Left lobe of liver (tissue), 2 donors: ENCODE results near the gene HDDC3. TPM values are rescaled to one million over a fixed set of nuclear protein-coding genes. Genes with fewer than 3 reads are reported as not detected.

Experiments used
- ATAC-seq: fragments of 200-7000 bp; cut with Tn5 transposase; one replicate; pipeline ENCODE4 v1.9.1; 2020; ENCODE audit warnings: mild to moderate bottlenecking, moderate library complexity
- DNase-seq: peaks from one replicate; pipeline ENCODE4 v3.0.0-alpha.2; 2020; ENCODE audit warnings: low spot score
- total RNA-seq: library from RNA; stranded (reverse); gene quantifications from one replicate; pipeline ENCODE4 v1.2.1, GENCODE V29; 2021
- donor health status: DM: no; HTN: no; CAD: no; lungs with moderate emphysema.
- donor health status: DM: no; HTN: yes; CAD: no.

HDDC3 gene
- total RNA-seq, 1 donor from 2014 or later, result 9.0 TPM

GRCh38 chr15:90895571-90896117 lies 36.7 kb downstream of the HDDC3 start:
- no peak for DNase-seq
- ATAC-seq, result peak; percentile 23

GRCh38 chr15:90893175-90894090 lies 38.9 kb downstream of the HDDC3 start:
- DNase-seq (no peak), ATAC-seq (no peak)

GRCh38 chr15:90892498-90893174 lies 39.7 kb downstream of the HDDC3 start:
- no peak for ATAC-seq
- DNase-seq, result no peak

GRCh38 chr15:90892023-90892422 lies 40.3 kb downstream of the HDDC3 start:
- no peak for DNase-seq
- no peak for ATAC-seq

GRCh38 chr15:90891346-90891949 lies 40.9 kb downstream of the HDDC3 start:
- ATAC-seq, result no peak
- DNase-seq, result no peak

- DNase-seq, result no peak
- no peak for ATAC-seq
Measured at GRCh38 chr15:90890839-90891238, 41.5 kb downstream of the HDDC3 start.

- no peak for ATAC-seq
- no peak for DNase-seq
Measured at GRCh38 chr15:90889736-90890456, 42.5 kb downstream of the HDDC3 start.

- no peak for ATAC-seq
- DNase-seq, result no peak
Measured at GRCh38 chr15:90889313-90889730, 43.0 kb downstream of the HDDC3 start.

GRCh38 chr15:90887037-90887481 lies 45.3 kb downstream of the HDDC3 start:
- no peak for DNase-seq
- no peak for ATAC-seq

GRCh38 chr15:90886291-90886614 lies 46.1 kb downstream of the HDDC3 start:
- DNase-seq (no peak), ATAC-seq (no peak)

GRCh38 chr15:90885432-90886290 lies 46.7 kb downstream of the HDDC3 start:
- DNase-seq (no peak), ATAC-seq (peak; percentile 49)

GRCh38 chr15:90884719-90885431 lies 47.5 kb downstream of the HDDC3 start:
- no peak for DNase-seq
- peak; percentile 1 for ATAC-seq

- ATAC-seq (peak; percentile 44), DNase-seq (peak; percentile 77)
Measured at GRCh38 chr15:90883976-90884718, 48.2 kb downstream of the HDDC3 start, which contains the start of gene FES. Gene FES, plus strand, starts transcription at chr15:90884504. Its CDS starts 542 bp downstream, at chr15:90885046.

GRCh38 chr15:90883526-90883975 lies 48.8 kb downstream of the HDDC3 start:
- no peak for DNase-seq
- ATAC-seq, result peak; percentile 14

GRCh38 chr15:90882781-90883525 lies 49.4 kb downstream of the HDDC3 start:
- DNase-seq, result no peak

GRCh38 chr15:90881978-90882721 lies 50.2 kb downstream of the HDDC3 start:
- DNase-seq (peak; percentile 91), ATAC-seq (peak; percentile 59)

More at GRCh38 chr15:90882781-90883525, 49.4 kb downstream of the HDDC3 start:
- no peak for ATAC-seq
